HUES64 (cell line): ENCODE measurements around the gene NR2E1.
A peak's percentile ranks its signal among the peaks of the same experiment; 100 is the strongest.

Experiments used
- H3K27ac ChIP-seq: 2 replicates; pipeline ENCODE4 v1.7.0; 2013; ENCODE audit warnings: low read depth, low read length, inconsistent platforms
- H3K27me3 ChIP-seq: 2 replicates; pipeline ENCODE4 v1.6.1; 2013; ENCODE audit warnings: mild to moderate bottlenecking, low read length; ENCODE audit not compliant: insufficient read depth
- H3K36me3 ChIP-seq: 2 replicates; pipeline ENCODE4 v1.6.1; 2013; ENCODE audit warnings: mild to moderate bottlenecking, low read length; ENCODE audit not compliant: insufficient read depth
- H3K4me1 ChIP-seq: 2 replicates; pipeline ENCODE4 v1.6.1; 2013; ENCODE audit warnings: mild to moderate bottlenecking, low read length, moderate library complexity; ENCODE audit not compliant: insufficient read depth
- H3K4me3 ChIP-seq: 2 replicates; pipeline ENCODE4 v1.5.1; 2013; ENCODE audit warnings: mild to moderate bottlenecking, low read length, moderate library complexity
- H3K9ac ChIP-seq: 2 replicates; pipeline ENCODE4 v1.6.1; 2013; ENCODE audit warnings: mild to moderate bottlenecking, low read depth, low read length
- H3K9me3 ChIP-seq: 2 replicates; pipeline ENCODE4 v1.6.1; 2013; ENCODE audit warnings: low read depth, low read length; ENCODE audit not compliant: insufficient read depth
- WGBS: fragments of 150-250, 120-280 bp; methylation state at CpG from one replicate; pipeline ENCODE4 v1.1.7; 2013; ENCODE audit warnings: missing lambda C conversion rate; 5-methylcytosine and 5-hydroxymethylcytosine counted together

Gene NR2E1

DNA sequence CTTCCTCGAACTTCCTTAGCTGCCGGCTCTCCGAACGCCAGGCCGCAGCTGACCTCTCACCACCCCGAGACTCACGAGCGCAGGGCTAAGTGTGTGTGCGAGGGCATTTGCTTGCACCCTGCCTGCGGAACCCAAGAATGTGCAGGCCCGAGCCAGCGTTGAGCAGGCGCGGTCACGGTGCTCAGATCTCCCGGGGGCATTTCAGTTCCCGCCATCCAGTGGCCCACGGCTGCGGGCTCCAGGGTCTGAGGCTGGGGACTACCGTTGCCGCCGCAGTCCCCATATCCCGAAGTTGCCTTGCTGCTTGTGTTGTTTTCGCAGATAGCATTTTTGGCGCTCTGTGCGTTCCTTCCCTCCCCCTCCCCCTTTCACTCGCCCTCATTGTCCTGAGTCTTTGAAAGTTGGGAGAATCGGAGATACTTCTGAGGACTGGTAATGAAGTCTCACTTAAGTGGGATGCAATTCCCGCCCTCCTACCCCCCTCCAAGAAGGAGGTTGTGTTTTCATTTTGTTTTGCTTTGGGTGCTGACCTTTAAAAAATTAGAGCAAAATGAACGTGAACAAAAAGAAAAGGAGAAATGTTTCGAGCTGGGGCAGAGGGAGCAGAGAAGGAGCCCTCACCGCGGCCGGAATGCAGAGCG lies 1.7 kb downstream of the NR2E1 start:
- Histone ChIP-seq H3K9me3 (no peaks in the 10 kb centered on the region), H3K4me3 (peak overlapping the region; percentile 43), H3K27me3 (peaks cover 100% of the 10 kb centered on the region), H3K36me3 (no peaks in the 10 kb centered on the region), H3K4me1 (peaks cover 47% of the 10 kb centered on the region), H3K9ac (no peak overlapping the region), H3K27ac (no peak overlapping the region)
- 2% methylated on average over 31 of the region's 35 CpGs for WGBS

DNA sequence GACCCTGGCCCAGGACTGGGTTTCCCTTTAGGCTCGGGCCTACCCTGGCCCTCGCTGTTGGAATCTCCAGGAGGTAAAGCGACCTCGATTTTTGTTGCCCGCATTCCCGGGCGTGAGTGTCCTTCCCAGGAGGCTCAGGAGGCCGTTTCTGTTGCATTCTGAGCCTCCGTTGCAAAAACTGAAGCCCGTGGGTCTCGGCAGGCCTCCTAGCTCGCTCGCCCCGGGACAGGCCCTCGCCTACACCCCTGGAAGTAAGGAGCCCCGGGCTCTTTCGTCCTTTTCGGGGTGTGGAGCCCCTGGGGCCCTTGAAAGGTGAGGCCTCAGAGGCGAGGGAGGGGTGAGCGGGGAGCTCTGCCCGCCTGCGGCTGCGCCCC lies 2.3 kb downstream of the NR2E1 start:
- Histone ChIP-seq H3K9me3 (no peaks in the 10 kb centered on the region), H3K36me3 (no peaks in the 10 kb centered on the region), H3K4me3 (peak overlapping the region; percentile 43), H3K9ac (no peak overlapping the region), H3K27me3 (peaks cover 100% of the 10 kb centered on the region), H3K4me1 (peaks cover 47% of the 10 kb centered on the region), H3K27ac (no peak overlapping the region)
- 1% methylated on average over 23 of the region's 23 CpGs for WGBS

DNA sequence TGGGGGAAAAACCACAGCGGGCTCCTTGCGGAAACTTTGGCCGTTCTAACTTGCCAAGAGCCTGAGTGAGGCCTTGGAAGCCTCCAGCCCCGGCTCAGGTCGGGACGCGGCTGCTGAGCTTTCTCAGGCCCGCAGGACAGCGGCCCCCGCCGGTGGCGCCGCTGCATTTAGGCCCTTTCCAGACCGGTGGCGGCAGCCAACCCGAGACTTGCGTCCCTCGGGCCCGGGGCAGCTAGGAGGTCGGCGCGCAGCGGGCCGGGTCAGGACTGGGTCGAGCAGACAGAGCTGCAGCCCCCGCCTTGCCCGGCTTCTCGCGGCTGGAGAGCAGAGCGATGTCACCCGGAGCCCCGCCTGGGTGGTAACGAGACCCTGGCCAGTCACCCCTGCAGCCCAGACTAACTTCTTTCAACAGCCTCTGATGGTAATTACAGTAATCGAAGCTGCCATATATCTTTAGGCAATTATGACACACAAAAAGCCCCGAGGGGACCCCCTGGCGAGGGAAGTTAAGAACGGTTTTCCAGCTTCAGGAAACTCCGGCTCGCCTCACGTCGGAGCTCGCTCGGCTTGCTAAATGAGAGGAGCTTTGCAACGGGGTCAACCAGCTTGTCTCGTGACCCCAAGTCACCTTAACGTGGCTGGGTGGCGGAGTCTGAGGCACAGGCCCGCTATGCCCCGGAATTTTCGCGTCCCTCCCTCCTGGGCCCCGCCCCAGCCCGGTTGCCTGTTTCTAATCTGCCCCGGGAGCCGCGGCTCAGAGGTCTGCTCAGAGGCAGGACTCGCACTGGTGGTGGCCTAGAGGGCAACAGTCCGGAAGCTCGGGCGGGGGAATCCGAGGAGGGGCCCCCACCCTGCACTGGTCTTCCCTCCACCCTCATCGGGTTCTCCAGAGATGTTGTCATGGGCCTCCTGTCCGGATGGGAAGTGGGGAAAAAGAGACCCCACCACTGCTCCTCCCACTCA lies 3.0 kb downstream of the NR2E1 start:
- H3K4me3 ChIP-seq = peak overlapping the region; percentile 22; the same call in 1 of the 2 replicates
- peaks cover 47% of the 10 kb centered on the region for H3K4me1 ChIP-seq
- under 1% methylated on average over 61 of the region's 63 CpGs for WGBS
- no peak overlapping the region for H3K9ac ChIP-seq
- H3K36me3 ChIP-seq = no peaks in the 10 kb centered on the region
- H3K9me3 ChIP-seq = no peaks in the 10 kb centered on the region
- H3K27me3 ChIP-seq = peaks cover 100% of the 10 kb centered on the region
- no peak overlapping the region for H3K27ac ChIP-seq

DNA sequence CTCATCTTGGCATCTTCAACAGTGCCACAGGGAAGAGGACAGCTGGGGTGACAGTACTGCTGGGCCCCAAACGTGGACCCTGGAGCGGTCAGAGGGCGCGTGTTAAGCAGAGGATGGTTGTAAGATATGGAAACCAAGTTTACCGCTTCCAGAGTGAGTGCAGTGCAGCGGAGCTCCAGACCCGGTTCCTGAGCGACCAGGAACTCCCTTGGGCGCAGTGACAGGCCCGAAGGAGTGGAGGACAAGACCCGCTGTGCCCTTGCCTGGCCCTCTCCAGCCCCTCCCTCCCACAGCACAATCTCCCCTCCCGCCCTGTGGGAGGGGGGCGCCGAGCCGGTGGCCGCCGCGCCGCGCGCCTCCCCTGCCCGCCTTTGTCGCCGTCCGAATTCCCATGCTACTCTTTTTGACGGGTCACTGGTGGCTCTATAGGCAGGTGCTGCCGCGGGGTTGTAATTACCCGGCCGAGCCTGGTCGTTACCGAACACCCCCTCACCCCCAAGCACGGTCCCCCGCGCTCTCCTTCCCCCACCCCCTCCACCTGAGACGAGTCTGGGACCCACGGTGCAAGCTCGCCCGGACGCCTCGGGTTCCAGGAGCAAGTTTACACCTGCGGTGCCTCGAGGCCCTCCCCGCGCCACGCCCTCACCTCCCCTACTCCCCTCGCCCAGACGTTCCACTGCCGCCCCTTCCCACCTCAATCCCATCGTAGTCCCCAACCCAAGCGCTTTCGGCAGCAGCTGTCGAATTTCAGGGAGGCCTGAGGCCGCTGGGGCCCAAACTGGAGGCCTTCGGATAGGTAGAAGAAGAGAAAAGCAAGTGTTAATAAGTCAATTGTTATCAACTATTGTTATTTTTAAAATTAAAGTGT lies 3.9 kb downstream of the NR2E1 start:
- Histone ChIP-seq H3K9me3 (no peaks in the 10 kb centered on the region), H3K4me1 (peaks cover 44% of the 10 kb centered on the region), H3K4me3 (peak overlapping the region; percentile 22; the same call in 1 of the 2 replicates), H3K9ac (no peak overlapping the region), H3K27ac (no peak overlapping the region), H3K27me3 (peaks cover 100% of the 10 kb centered on the region), H3K36me3 (no peaks in the 10 kb centered on the region)
- under 1% methylated on average over 55 of the region's 55 CpGs for WGBS

DNA sequence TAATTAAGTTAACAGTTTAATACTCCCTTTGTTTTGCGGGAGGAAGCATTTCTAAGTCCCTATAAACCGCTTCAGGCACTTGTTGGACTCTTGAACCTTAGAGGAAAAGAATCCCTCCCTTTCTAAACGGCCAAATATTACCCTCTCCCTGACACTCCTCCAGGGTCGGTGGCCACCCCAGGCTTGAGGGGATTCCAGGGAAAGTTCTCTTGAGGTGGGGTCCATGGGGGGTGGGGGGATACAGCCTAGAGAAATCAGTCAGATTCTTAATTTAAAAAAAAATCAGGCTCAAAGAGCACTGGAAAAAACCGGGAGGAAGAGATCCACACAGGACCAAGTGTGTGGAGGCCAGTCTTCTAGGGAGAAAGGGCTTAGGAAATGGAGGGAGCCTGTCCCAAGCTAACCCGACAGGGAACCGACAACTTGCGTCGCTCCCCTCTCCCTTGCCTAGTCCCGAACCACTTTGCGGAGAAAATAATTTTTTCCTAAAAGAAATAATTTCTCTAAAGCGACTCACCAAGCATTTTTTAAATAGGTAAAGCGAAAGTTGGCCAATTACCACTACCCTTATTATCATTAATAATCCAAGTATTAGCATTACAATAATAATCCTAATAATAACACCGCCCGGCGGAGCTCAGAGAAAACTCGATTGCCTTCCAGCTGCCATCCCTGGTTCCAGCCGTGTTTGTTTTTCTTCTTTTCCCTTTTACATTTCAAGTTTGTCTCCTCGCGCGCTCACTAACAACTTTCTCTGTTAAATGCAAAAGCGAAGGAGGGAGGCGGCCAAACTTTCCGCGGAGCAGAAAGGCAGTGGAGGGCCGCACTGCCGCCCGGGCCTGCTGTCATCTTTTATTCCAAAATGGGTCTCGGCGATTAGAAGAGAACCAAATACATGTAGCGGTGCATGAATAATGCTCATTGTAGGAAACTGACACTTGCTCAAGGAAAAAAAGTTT lies 4.8 kb downstream of the NR2E1 start:
- Histone ChIP-seq H3K27me3 (peaks cover 100% of the 10 kb centered on the region), H3K36me3 (no peaks in the 10 kb centered on the region), H3K9me3 (no peaks in the 10 kb centered on the region), H3K27ac (no peak overlapping the region), H3K9ac (no peak overlapping the region), H3K4me3 (peak overlapping the region; percentile 17; the same call in 1 of the 2 replicates), H3K4me1 (peaks cover 40% of the 10 kb centered on the region)
- under 1% methylated on average over 30 of the region's 31 CpGs for WGBS

DNA sequence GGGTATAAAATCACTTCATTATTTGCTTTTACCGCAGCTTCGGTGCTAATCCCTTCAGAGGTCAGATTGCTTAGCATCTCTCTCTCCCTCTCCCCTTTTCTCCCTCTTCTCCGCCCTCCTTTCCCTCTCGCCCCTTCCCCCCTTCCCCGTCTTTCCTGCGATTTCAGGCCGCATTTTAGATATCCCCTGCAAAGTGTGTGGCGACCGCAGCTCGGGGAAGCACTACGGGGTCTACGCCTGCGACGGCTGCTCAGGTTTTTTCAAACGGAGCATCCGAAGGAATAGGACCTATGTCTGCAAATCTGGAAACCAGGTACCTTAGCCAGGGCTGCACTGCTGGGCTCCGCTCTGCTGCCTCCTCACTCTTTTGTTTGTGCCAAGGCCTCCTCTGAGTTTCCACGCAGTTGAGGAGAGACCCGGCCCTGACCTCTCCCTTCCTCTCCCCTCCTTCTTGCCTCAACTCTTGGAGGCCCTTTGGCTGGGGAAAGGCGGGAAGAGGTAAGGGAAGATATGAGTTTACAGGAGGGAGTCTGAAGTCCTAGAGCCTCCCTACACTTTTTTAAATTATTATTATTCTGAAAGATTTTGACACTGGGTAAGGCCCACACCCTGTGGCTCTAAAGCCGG lies 5.6 kb downstream of the NR2E1 start:
- no peak overlapping the region for H3K27ac ChIP-seq
- no peak overlapping the region for H3K9ac ChIP-seq
- H3K36me3 ChIP-seq = no peaks in the 10 kb centered on the region
- H3K9me3 ChIP-seq = no peaks in the 10 kb centered on the region
- H3K4me3 ChIP-seq = peak overlapping the region; percentile 17; the same call in 1 of the 2 replicates
- H3K27me3 ChIP-seq = peaks cover 100% of the 10 kb centered on the region
- peaks cover 42% of the 10 kb centered on the region for H3K4me1 ChIP-seq
- WGBS = 2% methylated on average over 20 of the region's 21 CpGs

DNA sequence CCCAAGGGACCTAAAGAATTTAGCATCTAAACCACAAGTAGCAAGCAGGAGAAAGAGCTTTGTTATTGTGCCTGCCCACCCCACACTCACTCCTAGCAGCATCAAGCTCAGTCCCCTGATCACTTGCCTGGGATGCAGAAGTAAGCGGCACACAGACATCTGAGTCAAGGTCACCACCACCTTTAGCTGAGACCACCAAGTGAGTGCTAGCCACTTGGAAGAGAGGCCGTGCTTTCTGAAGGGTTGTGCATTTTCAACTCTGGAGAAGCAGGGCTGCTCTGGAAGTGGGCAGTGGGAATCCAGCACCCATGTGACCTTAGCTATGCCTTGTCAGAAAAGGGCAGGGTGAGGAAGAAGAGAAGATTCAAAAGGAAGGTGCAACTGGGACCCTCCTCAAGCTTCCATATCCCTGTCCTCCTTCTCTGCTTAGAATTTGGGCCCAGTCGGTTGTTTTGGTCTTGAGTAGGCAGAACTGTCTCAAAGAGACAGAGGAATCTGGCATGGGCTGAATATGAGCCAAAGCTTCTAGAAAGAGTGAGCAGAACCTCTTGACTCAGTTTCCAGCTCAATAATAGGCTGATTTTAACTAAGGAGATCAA lies 6.2 kb downstream of the NR2E1 start:
- Histone ChIP-seq H3K27me3 (peaks cover 100% of the 10 kb centered on the region), H3K27ac (no peak overlapping the region), H3K9me3 (no peaks in the 10 kb centered on the region), H3K36me3 (no peaks in the 10 kb centered on the region), H3K9ac (no peak overlapping the region), H3K4me3 (no peak overlapping the region), H3K4me1 (peaks cover 41% of the 10 kb centered on the region)
- WGBS = 18% methylated on average over 3 of the region's 3 CpGs

DNA sequence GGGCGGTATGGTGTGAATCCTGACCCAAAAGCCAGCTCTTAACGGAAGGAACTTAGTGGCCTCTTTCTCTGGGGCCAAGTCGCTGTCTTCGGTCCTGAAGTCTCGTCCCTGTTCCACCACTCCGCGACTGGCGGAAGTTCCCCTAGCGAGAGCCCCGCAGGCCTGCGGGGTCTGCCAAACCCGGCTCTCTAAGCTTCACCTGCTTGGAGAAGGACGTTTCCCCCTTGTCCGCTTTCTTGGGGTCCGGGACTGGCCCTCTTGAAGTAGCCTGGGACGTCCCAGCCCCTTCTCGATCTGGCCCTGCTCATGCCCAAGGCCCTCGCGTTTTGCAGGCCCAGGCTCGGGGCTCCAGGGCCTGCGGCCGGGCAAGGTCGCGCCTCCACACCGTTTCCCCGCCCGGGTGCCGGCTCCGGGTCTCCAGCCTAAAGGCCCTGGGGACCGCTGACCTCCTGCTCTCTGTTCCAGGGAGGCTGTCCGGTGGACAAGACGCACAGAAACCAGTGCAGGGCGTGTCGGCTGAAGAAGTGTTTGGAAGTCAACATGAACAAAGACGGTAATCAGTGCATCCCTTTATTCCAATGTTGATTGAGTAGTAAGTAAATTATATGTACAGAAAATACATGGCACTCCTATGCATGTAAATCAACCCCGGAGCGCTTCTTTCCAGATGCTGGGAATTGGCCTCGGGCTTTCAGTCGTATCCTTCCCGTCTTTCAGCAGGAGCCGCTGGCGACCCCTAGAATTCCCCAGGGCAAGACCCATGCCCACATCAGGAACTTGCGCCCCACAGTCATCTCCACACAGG lies 8.8 kb downstream of the NR2E1 start:
- Histone ChIP-seq H3K27ac (no peak overlapping the region), H3K4me3 (no peak overlapping the region), H3K9me3 (no peaks in the 10 kb centered on the region), H3K4me1 (peaks cover 39% of the 10 kb centered on the region), H3K9ac (no peak overlapping the region), H3K27me3 (peaks cover 100% of the 10 kb centered on the region), H3K36me3 (no peaks in the 10 kb centered on the region)
- 9% methylated on average over 42 of the region's 43 CpGs for WGBS

DNA sequence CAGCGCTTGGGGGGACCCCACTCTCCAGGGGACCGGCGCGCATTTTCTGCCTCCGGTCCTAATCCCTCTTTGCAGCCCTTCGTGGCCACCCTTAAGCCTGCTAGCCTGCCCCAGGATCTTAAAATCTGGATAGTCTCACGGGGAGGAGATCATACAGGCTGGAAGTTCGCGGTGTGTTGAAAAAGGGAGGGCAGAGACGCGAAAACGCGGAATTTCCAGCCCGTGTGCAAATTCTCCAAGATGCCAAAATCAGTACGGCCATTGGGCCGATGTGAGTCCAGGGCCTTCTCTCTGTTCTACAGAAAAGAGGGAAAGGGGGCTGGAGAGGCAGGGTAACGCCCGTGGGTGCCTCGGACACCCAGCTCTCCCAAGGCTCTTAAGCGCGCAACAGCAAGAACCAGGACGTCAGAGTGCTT lies 9.4 kb downstream of the NR2E1 start:
- Histone ChIP-seq H3K9ac (no peak overlapping the region), H3K36me3 (no peaks in the 10 kb centered on the region), H3K27me3 (peaks cover 100% of the 10 kb centered on the region), H3K27ac (no peak overlapping the region), H3K4me1 (peaks cover 43% of the 10 kb centered on the region), H3K4me3 (peak overlapping the region; percentile 37; the same call in 1 of the 2 replicates), H3K9me3 (no peaks in the 10 kb centered on the region)
- 10% methylated on average over 22 of the region's 22 CpGs for WGBS
